DMS114 treated with DMSO at 0.1 percent for 48 hours (cell line): Measurements from ENCODE around the gene RAG2.

ENCODE experiments used
- DNase-seq: peaks from one replicate; lab custom pipeline; 2025; ENCODE audit not compliant: unreplicated experiment; lab: John Stamatoyannopoulos, UW

RAG2 gene

DNA sequence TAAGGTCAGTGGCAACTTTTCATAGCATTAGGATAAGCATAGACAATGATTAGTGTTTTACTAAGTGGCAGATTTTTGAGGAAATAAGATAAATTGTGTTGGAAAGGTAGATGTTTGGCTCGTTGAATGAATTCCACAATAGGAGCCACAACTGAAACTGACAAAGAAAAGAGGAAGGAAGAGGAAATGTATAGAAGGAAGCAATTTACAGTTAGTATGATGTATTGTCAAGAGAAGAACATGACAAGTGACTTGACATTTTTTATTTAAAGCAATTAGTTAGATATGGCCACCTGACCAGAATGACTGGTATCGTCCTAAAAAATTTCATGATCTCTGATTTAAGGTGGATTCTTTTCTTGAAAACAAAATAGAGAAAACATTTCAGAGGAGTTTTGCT, 3.1 kb upstream of the RAG2 start:
- DNase-seq = no peak

DNA sequence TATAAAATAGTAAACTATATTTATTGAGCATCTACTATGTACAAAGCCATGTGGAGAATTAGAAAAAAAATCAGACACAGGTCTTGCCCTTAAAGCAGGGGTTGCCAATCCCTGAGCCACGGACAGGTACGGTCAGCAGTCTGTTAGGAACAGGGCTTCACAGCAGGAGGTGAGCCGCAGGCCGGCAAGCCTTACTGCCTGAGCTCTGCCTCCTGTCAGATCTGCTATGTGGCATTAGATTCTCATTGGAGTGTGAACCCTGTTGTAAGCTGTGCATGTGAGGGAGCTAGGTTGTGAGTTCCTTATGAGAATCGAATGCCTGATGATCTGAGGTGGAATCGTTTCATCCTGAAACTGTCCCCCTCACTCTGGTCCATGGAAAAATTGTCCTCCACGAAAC, 2.1 kb upstream of the RAG2 start:
- no peak for DNase-seq

DNA sequence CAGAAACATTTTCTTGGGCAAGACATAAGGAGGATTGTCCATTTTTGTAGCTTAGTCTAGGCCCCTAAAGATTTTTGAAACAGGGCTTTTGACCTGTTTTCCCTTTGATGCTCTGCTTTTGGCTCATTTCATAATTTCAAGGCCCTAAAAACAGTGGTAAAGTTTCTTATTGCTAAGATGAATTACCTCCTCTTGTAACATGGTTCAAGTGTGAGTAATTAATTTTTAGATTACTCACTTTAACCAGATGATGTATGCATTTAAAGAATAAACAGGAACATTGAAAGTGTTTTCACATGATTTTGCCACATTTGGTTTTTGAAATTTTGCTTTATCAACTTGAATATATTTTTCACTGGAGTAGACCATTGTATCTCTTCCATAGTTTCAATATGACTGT, 1.2 kb downstream of the RAG2 start:
- DNase-seq = no peak

DNA sequence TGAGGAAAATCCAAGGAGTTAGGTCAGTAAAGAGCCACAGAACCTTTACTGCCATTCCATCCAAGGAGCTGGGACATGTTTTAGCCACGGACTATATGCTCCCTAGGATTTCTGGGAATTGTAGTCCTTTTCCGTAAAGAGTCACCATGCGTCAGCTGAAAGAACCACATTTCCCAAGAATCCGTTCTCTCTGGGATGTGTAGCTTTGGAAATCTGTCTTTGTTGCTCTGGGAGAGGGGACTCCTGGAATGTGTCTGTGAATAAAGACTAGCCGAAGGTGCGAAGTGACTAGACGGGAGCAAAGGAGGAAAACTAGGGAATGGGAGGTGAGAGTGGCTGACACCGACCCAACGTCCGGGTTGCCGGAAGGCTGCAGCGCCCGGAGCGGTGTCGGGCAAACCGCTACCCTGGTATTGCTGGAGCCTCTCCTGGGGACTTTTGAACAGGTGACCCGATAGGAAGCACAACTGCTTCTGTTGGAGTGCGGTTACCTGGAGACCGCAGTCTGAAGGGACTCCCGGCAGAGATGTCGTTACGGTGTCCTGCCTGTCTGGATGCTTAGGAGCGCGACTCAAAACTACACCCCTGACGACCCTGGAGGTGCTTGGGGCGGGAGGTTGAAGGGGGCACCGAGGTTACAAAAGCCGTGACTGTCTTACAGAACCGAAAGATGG, 3.6 kb downstream of the RAG2 start, which contains the start of gene IFTAP:
TSS of gene IFTAP (plus strand) at position 187 of the 674 bp plus-strand sequence. CDS start 15,602 bp downstream, outside the sequence.
- peak; percentile 99 for DNase-seq

DNA sequence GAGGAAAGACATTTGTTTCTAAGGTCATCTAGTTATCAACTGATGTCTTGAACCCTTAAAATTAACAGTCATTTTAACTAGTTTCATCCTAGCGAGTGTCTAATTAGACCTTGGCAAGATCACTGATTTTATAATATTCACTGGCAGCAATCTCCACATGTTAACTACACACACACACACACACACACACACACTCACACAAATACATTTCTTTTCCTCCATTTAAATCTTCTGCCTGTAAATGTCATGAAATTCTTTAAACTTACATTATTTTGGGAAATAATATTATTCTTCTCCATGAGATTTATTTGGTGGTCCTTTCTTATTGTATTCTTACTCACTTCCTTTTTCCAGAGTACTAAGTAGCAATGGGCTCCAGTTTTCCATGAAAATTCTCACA, 6.6 kb downstream of the RAG2 start:
- no peak for DNase-seq

DNA sequence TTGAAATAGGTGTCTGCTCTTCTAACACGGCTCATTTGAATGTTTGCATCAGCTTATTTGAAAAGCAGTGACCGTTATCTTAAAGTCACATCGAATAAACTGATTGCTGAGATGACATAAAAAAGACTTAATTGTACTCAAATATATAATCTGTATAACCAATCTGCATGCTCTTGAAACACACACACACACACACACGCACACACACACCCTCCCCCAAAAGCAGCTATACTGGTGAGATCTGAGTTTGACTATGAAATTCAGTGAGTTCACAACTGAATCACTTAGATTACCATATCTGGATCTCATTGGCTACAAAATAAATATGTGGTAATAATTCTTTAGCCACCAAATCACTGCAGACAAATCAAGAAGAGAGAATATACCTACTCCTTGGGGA, 7.5 kb downstream of the RAG2 start:
- no peak for DNase-seq

DNA sequence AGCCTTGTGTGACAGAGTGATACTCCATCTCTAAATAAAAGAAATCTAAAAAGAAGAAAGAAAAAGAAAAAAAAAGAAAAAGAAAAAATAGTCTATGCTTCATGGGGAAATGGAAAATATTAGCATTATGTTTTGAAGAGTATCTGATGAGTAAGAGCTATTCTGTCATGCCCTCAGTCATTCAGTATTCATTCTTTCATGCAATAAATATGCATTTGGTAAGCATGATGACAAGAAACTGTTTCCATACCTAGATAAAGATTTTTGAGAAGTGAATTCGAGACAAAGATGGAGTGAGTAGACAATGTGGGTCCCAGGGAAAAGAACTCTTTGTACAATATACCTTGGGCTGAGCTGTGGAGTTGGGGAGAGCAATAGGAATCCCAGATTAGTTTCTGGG, 9.9 kb downstream of the RAG2 start:
- DNase-seq = no peak

DNA sequence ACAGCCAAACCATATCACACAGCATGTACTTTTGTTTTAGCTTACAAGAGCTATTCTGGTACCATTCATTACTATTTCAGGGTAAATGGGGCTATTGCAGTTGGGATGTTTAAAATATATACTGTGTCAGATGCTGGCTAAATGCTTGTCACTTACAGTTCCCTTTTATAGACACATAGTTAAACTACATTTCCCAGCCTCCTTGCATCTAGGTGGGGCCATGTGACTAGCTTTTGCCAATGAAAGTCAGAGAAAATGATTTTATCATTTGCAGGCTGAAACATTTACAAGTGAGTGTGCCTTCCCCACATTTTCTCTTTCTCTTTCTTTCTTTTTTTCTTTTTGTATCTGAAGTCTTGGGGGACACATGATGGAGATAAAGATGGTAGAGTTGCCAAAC, 11.5 kb downstream of the RAG2 start:
- DNase-seq = no peak

DNA sequence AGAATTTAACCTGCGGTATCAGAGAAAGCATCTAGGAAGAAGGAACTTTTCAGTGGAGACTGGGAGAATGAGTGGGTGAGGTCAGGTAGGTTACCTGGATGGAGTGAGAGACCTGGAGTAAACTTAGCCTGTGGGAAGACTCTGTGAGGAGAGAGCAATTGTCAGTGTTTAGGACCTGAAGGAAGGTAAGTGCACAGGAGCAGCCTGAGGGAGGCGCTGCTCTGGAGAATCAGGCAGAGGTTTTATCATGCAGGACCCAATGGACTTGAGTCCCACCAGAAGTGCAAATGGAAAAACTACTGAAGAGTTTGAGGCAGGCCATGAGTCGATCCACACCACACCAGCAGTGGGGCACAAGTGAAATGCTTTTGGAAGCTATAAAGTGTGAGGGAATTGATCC, 14.4 kb downstream of the RAG2 start:
- DNase-seq = no peak

DNA sequence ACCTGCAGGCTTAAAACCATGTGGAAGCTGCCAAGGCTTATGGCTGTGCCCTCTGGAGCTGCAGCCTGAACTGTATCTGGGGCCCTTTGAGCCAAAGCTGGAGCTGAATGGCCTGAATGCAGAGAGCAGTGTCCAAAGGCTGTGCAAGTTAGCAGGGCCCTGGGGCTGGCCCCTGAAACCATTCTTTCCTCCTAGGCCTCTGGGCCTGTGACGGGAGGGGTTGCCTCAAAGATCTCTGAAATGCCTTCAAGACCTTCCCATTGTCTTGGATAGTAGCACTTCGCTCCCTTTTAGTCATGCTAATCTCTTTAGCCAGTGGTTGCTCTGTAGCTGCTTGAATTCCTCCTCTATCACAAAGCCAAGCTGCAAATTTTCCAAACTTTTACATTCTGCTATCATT, 16.5 kb downstream of the RAG2 start:
- DNase-seq = no peak

DNA sequence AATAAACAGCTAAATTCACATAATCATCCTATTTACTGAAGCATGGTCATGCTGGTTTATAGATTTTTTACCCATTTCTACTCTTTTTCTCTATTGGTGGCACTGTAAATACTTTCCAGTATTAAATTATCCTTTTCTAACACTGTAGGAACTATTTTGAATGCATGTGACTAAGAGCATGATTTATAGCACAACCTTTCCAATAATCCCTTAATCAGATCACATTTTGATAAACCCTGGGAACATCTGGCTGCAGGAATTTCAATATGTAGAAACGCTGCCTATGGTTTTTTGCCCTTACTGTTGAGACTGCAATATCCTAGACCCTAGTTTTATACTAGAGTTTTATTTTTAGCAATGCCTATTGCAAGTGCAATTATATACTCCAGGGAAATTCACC, 19.6 kb downstream of the RAG2 start:
- no peak for DNase-seq

DNA sequence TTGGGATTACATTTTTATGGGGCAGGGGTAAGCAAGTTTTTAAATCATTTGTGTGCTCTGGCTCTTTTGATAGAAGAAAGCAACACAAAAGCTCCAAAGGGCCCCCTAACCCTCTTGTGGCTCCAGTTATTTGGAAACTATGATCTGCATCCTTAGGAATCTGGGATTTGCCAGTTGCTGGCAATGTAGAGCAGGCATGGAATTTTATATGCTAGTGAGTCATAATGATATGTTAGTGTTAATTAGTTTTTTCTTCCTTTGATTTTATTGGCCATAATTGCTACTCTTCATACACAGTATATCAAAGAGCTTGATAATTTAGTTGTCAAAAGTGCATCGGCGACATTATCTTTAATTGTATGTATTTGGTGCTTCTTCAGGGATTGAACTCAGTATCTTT, 20.2 kb downstream of the RAG2 start:
- no peak for DNase-seq

DNA sequence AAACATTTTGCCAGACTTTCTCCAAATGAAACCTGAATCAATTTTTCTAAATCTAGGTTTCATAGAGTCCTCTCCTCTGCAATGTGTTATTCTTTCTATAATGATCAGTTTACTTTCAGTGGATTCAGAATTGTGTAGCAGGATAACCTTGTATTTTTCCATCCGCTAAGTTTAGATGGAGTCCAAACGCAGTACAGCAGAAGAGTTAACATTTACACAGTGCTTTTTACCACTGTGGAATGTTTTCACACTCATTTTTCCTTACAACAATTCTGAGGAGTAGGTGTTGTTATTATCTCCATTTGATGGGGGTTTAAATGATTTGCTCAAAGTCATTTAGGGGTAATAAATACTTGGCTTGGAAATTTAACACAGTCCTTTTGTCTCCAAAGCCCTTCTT, 20.7 kb downstream of the RAG2 start:
- DNase-seq = no peak

DNA sequence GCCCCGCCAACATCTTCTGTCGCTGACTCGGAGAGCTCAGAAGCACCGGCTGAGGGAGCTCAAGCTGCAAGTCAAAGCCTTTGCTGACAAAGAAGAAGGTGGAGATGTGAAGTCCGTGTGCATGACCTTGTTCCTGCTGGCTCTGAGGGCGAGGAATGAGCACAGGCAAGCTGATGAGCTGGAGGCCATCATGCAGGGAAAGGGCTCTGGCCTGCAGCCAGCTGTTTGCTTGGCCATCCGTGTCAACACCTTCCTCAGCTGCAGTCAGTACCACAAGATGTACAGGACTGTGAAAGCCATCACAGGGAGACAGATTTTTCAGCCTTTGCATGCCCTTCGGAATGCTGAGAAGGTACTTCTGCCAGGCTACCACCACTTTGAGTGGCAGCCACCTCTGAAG, 23.6 kb downstream of the RAG2 start:
- DNase-seq = no peak

DNA sequence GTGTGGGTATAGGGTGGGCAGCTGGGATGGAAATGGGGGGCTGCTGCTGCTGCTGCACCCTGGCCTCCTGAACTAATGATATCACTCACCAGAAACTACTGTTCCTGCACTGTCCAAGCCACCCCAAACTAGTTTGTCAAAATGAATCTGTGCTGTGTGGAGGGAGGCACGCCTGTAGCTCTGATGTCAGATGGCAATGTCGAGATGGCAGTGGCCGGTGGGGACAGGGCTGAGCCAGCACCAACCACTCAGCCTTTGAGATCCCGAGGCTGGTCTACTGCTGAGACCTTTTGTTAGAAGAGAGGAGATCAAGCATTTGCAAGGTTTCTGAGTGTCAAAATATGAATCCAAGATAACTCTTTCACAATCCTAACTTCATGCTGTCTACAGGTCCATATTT, 28.9 kb downstream of the RAG2 start:
- DNase-seq = no peak

DNA sequence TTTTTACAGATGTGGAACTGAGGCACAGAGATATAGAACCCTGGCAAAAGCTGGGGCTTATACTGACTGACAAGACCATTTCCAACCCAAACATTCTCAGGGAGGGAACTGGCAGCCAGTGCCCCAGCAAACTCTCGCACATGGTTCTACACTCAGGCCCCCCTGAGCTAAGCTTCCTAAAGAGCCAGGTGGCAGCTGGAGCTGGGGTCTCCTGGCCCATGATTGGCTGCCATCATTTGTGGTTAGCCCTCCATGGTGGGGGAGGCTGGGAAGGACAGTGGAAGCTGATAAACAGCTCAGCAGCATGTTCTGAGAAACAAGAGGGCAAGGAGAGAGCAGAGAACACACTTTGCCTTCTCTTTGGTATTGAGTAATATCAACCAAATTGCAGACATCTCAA, 30.3 kb downstream of the RAG2 start, which contains the start of gene RAG1:
TSS of gene RAG1 (plus strand) at position 314 of the 400 bp plus-strand sequence. CDS start 5,298 bp downstream, outside the sequence.
- DNase-seq = no peak

DNA sequence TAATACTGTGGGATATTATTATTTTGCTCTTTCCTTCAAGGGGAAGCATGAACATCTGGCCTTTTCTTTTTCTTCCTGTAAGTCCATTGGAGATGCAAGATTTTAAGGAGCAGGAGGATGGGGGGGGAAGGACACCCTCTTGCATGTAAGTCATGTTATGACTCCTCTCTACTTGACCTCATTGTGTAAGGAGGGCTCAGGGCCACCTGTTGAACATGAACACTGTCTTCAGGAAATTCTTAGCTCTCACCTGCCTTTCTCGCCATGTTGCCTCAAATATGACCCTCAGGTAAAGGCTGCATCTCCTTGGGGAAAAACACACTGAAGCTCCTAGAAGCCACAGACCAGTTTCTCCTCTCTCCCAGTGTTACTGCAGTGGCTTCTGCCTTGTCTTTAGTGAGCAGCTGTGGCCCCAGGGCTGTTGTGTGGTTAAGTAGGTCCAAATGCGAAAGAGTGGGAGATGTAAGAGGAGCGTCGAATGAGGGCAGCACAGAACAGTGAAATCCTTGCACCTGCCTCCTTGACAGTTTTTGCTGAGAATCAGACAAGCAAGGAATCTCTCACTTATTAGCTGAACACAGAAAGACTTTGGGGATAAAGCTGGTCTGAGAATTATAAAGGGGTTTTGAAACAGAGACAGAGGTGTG, 31.5 kb downstream of the RAG2 start:
- no peak for DNase-seq

DNA sequence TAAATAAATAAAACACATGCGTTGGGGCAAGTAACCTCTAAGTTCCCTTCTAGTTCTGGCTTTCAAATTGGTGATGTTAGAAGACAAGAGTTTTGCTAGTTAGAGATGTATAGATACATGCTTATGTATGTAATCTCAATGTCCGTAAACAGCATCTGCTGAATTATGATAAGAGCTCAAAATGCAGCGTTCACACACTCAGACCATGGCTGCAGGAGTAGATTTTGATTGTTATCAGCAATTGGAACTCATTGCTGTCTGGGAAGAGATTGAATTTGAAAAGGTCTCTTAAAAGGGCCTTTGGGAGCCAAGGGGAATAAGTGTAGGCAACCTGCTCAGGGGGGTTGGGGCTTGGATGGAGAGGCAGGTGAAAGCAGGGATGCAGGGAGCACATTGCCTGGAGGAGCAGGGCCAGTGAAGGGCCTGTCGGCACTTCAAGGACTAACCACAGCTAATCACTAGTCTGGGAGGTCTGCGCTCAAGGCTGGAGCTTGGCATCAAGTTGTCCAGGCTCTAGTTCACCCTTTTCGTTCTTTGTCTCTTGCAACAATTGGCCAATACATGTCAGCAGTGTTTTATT, 32.9 kb downstream of the RAG2 start:
- no peak for DNase-seq

DNA sequence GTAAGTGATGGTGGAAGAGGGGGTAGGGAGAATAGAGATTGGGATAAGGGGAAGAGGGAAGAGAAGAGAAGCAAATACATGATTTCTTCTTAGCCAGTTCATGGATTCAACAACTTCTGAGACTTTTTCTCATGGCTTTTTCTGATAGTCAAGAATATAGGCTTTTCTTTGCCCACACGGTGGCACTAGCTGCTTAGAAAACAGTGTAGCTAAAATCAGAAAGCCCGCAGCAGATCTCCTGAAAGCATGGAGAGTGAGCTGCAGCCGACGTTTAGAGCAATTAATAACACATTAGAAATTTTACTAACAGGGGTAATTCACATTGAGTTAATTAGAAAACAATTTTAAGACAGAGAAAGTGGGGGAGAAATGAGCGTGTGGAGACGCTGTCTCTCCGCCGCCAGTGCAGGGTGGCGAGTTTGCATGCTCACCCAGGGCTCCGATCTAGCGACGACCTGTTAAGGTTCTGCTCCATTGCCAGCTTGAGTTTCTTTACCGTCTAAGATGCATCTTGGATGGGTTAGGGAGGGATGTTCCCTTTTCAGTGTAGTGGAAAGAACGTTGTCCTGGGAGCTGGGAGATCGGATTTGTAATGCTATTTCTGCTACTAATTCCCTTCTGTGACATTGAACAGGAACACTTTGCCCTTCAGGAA, 33.5 kb downstream of the RAG2 start:
- peak; percentile 91 for DNase-seq

DNA sequence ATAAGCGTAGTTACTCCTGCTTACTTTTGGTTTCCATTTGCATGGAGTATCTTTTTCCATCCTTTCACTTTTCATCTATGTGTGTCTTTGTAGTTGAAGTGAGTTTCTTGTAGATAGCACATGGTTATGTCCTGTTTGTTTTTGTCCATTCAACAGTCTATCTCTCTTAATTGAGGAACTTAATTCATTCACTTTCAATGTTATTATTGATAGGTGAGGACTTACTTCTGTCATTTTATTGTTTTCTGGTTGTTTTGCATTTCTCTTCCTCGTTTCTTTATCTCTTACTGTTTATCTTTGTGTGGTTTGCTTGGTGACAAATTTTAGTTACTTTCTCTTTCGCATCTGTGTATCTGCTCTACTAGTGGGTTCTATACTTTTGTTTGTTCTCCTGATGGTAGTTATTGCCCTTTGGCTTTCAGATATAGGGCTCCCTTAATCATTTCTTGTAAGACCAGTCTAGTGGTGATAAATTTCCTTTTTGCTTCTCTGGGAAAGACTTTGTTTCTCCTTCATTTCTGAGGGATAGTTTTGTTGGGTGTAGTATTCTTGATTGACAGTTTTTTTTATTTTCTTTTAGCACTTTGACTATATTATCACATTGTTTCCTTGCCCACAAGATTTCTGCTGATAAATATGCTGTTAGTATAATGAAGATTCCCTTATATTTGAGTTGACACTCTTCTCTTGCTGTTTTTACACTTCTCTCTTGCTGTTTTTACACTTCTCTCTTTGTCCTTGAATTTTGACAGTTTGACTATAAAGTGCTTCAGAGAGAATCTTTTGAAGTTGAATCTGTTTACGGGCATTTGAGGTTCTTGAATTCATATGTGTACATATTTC, 39.2 kb downstream of the RAG2 start:
- no peak for DNase-seq

DNA sequence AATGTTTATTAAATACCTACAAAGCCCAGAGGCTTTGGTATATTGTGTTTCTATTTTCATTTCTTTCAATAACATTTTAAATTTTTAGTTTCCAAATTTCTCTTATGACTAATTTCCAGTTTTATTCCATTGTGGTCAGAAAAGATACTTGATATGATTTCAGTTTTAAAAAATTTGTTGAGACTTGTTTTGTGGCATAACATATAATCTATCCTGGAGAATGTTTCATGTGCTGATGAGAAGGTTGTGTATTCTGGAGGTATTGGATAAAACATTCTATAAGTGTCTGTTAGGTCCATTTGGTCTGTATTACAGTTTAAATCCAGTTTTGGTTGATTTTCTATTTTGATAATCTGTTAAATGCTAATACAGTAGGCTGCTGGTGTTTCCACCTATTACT, 40.0 kb downstream of the RAG2 start:
- DNase-seq = no peak
